ENCODE results near the gene USP13.

- no peak for TF ChIP-seq YY1 (IDR thresholded peaks at IDR 0.05; ENCODE audit: extremely low read depth, insufficient replicate concordance, low read depth, low read length)
- TF ChIP-seq CTCF (IDR thresholded peaks at IDR 0.05 in 2 of 3, conservative IDR thresholded peaks at IDR 0.05 in 1 of 3; ENCODE audit: borderline replicate concordance in 1 of 3, insufficient read depth in 1 of 3, low read depth in 2 of 3, low read length in 2 of 3), result peak; percentile 27 to 60 (median 55); a peak in 4 of 6 replicates
- TF ChIP-seq POLR2A (IDR thresholded peaks at IDR 0.05; ENCODE audit: borderline replicate concordance, extremely low read depth, insufficient read depth, insufficient read length), result no peak
- TF ChIP-seq EZH2 (IDR thresholded peaks at IDR 0.05), result no peak
- TF ChIP-seq FOSL1 (IDR thresholded peaks at IDR 0.05; ENCODE audit: low read depth), result no peak
- TF ChIP-seq TCF7L2 (IDR thresholded peaks at IDR 0.05; ENCODE audit: borderline replicate concordance, extremely low read depth, insufficient read depth, insufficient read length), result no peak
These were observed 115.2 kb downstream of the USP13 start for GRCh38 chr3:179768080-179768479.

All from HCT116 (cell line).